Esophagus squamous epithelium (tissue), 4 donors: ENCODE measurements around the gene C3orf22.

Experiments
- POLR2A ChIP-seq, 4 donors: fragments of 450-650 bp; IDR thresholded peaks; one replicate each; pipeline ENCODE4 v1.6.1; 2017; ENCODE audit warnings: antibody characterized with exemption in 4 of 4, mild to moderate bottlenecking in 4 of 4, moderate library complexity in 3 of 4
- TF ChIP-seq, protein P1 (sequence below), 6 experiments: fragments of 450-650 bp in 4 of 6; fragments of 200-600 bp in 2 of 6; sonication (generic) in 2 of 6; IDR thresholded peaks; one replicate each; pipeline ENCODE4 v1.5.1; 2016 to 2019; ENCODE audit warnings: antibody characterized with exemption in 6 of 6, mild to moderate bottlenecking in 4 of 6, moderate library complexity in 4 of 6

DNA sequence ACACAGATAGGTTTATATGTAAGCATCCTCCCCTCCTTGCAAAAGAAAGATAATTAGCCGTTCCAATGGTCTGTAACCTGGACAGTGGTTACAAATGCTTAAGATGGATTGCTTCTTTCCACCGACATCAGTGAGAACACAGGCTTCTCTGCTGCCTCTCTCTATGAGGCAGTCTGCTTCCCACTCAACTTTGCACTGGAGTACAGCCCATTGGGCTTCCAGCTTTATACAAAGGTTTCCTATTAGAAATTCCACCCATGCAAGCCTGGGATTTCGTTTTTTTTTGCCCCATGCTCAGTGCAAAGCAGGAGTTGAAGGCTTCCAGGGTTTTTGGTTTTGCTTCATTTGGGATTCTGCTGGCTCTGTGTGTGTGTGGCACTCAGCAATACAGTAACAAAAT is 47.3 kb upstream of the C3orf22 start:
- TF ChIP-seq, protein P1, sequence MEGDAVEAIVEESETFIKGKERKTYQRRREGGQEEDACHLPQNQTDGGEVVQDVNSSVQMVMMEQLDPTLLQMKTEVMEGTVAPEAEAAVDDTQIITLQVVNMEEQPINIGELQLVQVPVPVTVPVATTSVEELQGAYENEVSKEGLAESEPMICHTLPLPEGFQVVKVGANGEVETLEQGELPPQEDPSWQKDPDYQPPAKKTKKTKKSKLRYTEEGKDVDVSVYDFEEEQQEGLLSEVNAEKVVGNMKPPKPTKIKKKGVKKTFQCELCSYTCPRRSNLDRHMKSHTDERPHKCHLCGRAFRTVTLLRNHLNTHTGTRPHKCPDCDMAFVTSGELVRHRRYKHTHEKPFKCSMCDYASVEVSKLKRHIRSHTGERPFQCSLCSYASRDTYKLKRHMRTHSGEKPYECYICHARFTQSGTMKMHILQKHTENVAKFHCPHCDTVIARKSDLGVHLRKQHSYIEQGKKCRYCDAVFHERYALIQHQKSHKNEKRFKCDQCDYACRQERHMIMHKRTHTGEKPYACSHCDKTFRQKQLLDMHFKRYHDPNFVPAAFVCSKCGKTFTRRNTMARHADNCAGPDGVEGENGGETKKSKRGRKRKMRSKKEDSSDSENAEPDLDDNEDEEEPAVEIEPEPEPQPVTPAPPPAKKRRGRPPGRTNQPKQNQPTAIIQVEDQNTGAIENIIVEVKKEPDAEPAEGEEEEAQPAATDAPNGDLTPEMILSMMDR (IDR thresholded peaks at IDR 0.05) = no peak
- TF ChIP-seq POLR2A (IDR thresholded peaks at IDR 0.05) = no peak
